ENCODE measurements around the gene PIGU. TPM values are rescaled to one million over a fixed set of nuclear protein-coding genes. Genes with fewer than 3 reads are reported as not detected.

PIGU gene
- total and polyA plus RNA-seq, 9 of the 15 experiments (the other 6 are each of a cell fraction or from before 2014, with no cell fraction given): 6.5 to 100 (median 28.1) TPM

GRCh38 chr20:34579979-34580940, 96.6 kb downstream of the PIGU start:
- Histone ChIP-seq H3K9me3 (replicated peaks; ENCODE audit: control insufficient read depth, insufficient read depth, low read depth, low read length) (no peaks in the 10 kb centered on the region), H3K4me2 (ENCODE audit: insufficient read depth, low read length) (no peak overlapping the region), H3K27ac (ENCODE audit: extremely low read depth, low read depth, low read length) (no peak overlapping the region), H3K79me2 (ENCODE audit: control insufficient read depth, insufficient read depth, low read length) (no peaks in the 10 kb centered on the region), H3K9me1 (ENCODE audit: control insufficient read depth, insufficient read depth, low read length) (no peaks in the 10 kb centered on the region), H4K20me1 (replicated peaks; ENCODE audit: control insufficient read depth, insufficient read depth, low read length) (no peaks in the 10 kb centered on the region; the same call in 1 of the 2 replicates), H3K4me3 (no peak overlapping the region), H3K9ac (ENCODE audit: insufficient read depth in 1 of 2, low read depth in 2 of 2, low read length in 2 of 2) (no peak overlapping the region), H2AFZ (ENCODE audit: low read depth, low read length) (no peak overlapping the region), H3K27me3 (ENCODE audit: control insufficient read depth in 2 of 2, insufficient read depth in 2 of 2, low read length in 2 of 2) (no peaks in the 10 kb centered on the region), H3K4me1 (replicated peaks in 1 of 2; ENCODE audit: control insufficient read depth in 2 of 2, insufficient read depth in 2 of 2, low read length in 2 of 2) (no peaks in the 10 kb centered on the region), H3K36me3 (ENCODE audit: control insufficient read depth, insufficient read depth, low read length) (peaks cover 22% of the 10 kb centered on the region; the same call in 2 of the 3 replicates)
- ChIA-PET POLR2A (interaction anchor here (0.9 to 1.1 kb wide), 2 partner anchors 9 to 19 kb away, joined by 3 read pairs; no protein-coding TSS in a partner anchor), CTCF (ENCODE audit: low intra/inter-chr PET ratio) (interaction anchor here (0.7 kb wide), 1 partner anchor 129 kb away, joined by 3 read pairs; no protein-coding TSS in a partner anchor)
- intact Hi-C loops (cut with micrococcal nuclease) (no loop called here), in situ Hi-C loops (cut with MboI) (no loop called here)
- 81% methylated on average over 7 of the region's 7 CpGs for WGBS (ENCODE audit: insufficient coverage, low coverage, missing lambda C conversion rate)
- FAIRE-seq: no peak
- no peak for ATAC-seq
- no TSS peak for BruUV-seq (replicated peaks)
- TF ChIP-seq ZNF507 (tag; conservative IDR thresholded peaks at IDR 0.05) (no peak), ZNF436 (CRISPR knock-in tag; IDR thresholded peaks at IDR 0.05) (no peak), HDAC8 (tag; IDR thresholded peaks at IDR 0.05) (no peak)
- DNase-seq (ENCODE audit: extremely low read depth in 1 of 4, low spot score in 3 of 4): no peak

Data from K562 (cell line).